ENCODE measurements around the gene DUOXA2. TPM values are rescaled to one million over a fixed set of nuclear protein-coding genes. Genes with fewer than 3 reads are reported as not detected.
"Not testable (repeated sequence)": the region's sequence is repeated elsewhere in the genome, so short reads cannot be mapped to it uniquely, and the experiment has no call there.

The DUOXA2 gene
- total RNA-seq, 1 experiment from 2014 or later = not detected

DNA sequence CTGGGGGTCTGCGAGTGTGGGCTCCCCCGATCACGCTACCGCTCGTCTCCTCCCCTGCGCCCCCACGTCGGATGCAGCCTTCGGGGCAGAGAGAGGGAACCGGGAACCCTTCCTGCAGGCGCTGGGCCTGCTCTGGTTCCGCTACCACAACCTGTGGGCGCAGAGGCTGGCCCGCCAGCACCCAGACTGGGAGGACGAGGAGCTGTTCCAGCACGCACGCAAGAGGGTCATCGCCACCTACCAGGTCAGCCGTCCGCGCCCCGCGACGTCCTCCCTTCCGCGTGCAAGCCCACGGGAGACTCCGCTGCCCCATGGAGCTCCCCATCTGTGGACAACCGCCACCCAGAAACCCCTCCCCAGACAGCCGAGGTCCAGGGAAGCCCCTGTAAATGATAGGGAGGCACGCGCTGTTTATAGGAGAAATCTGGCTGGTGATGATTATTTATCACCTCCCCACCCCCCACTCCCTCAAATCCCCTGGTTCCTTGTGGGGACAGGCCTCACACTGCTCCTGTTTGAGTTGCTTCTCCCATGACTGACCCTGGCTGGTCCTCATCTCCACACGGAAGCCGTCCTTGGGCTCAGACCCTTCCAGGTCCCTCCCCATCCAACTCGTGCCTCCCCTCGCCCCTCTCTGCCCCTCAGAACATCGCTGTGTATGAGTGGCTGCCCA is 21.7 kb downstream of the DUOXA2 start:
- not testable (repeated sequence) for DNase-seq (ENCODE audit: low spot score)

DNA sequence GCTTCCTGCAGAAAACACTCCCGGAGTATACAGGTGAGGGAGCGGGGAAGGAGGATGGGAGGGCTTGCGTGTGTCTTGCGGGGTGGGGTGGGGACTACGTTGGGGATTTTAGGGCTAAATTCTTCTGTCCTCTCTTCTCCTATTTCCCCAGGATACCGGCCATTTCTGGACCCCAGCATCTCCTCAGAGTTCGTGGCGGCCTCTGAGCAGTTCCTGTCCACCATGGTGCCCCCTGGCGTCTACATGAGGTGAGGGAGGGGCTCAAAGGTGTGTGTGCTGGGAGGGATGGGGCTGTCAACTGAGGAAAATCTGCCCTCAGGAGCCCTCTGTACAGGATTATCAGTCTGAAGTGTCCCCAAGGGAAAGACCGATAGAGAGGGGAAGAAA is 22.2 kb downstream of the DUOXA2 start:
- no peak for DNase-seq (ENCODE audit: low spot score)

DNA sequence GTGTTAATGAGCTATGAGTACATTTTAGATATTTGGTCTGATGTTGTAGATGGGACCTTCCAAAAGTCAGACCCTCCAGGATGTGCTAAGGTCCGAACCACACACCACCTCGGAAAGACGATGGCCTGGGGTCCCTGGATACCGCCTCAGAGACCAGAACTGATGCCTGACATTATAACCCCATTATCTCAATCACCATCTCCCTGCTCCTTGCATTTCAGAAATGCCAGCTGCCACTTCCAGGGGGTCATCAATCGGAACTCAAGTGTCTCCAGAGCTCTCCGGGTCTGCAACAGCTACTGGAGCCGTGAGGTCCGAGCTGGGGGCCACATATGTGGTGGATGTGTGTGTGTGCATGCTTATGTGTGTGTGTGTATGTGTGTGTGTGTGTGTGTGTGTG is 23.6 kb downstream of the DUOXA2 start:
- DNase-seq (ENCODE audit: low spot score) = no peak

GRCh38 chr15:45138814-45139765 is 25.0 kb downstream of the DUOXA2 start:
- DNase-seq (ENCODE audit: low spot score) = no peak

- no peak for DNase-seq (ENCODE audit: low spot score)
These were observed 25.6 kb downstream of the DUOXA2 start for GRCh38 chr15:45139770-45140169.

GRCh38 chr15:45140557-45141250 is 26.6 kb downstream of the DUOXA2 start:
- DNase-seq (ENCODE audit: low spot score) = no peak

- DNase-seq (ENCODE audit: low spot score) = no peak
These were observed 27.3 kb downstream of the DUOXA2 start for GRCh38 chr15:45141386-45141785.

DNA sequence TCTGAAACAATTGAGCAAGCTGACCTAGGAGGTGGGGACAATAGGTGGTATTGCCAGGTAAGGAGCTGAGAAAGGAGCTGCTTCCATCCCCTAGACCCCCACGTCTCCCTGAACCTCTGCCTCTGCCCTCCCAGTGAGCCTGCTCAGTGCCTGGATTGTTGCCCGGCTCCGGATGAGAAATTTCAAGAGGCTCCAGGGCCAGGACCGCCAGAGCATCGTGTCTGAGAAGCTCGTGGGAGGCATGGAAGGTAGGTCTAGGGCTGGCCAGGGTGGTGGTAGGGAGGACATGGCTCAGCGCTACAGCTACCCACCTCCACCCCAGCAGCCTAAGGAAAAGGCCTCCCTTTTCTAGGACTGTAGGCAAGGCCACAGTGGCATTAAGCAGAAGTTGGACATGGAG is 28.9 kb downstream of the DUOXA2 start:
- DNase-seq (ENCODE audit: low spot score) = no peak

DNA sequence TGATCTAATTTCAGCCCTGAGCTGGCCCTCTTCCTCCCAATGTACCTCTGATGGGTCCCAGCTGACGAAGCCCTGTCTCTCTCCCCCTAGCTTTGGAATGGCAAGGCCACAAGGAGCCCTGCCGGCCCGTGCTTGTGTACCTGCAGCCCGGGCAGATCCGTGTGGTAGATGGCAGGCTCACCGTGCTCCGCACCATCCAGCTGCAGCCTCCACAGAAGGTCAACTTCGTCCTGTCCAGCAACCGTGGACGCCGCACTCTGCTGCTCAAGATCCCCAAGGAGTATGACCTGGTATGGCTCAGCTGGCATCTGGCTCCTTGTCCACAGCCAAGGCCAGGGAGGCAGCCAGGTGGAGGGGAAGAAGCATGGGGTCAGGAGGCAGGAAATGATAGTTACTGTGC is 29.8 kb downstream of the DUOXA2 start:
- DNase-seq (ENCODE audit: low spot score) = no peak

DNA sequence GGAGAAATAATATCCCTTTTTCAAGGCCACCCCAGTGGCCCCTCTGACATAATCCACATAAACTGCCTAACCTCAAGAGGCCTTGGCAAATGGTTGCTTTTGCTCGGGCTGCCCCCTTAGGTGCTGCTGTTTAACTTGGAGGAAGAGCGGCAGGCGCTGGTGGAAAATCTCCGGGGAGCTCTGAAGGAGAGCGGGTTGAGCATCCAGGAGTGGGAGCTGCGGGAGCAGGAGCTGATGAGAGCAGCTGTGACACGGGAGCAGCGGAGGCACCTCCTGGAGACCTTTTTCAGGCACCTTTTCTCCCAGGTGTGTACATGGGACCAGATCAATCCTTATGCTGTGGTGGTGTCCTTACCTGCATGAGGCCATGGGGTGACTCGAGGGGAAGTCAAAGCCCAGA is 30.6 kb downstream of the DUOXA2 start:
- DNase-seq (ENCODE audit: low spot score) = no peak

GRCh38 chr15:45146405-45146804 is 32.3 kb downstream of the DUOXA2 start:
- no peak for DNase-seq (ENCODE audit: low spot score)

- DNase-seq (ENCODE audit: low spot score) = no peak
These were observed 33.5 kb downstream of the DUOXA2 start for GRCh38 chr15:45147606-45148005.

- no peak for DNase-seq (ENCODE audit: low spot score)
These were observed 34.2 kb downstream of the DUOXA2 start for GRCh38 chr15:45148076-45149059.

DNA sequence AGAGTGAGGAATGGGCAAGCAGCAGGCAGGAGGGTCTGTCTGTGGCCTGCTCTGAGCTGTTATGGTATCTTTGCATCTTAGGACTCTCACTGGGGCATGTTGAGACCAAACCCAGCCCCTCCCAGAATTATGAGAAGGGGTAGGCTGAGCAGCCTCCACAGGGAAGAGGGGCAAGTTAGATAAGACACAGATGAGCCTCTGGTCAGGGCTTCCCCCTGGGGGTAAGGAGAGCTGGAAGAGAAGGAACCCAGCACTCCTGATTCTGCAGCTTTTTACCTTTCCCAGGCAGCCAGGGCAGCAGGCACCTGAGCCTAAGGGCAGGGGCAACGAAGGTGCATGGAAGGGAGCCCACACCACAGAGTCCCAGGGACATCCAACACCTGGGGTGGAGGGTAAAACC is 34.9 kb downstream of the DUOXA2 start:
- no peak for DNase-seq (ENCODE audit: low spot score)

DNA sequence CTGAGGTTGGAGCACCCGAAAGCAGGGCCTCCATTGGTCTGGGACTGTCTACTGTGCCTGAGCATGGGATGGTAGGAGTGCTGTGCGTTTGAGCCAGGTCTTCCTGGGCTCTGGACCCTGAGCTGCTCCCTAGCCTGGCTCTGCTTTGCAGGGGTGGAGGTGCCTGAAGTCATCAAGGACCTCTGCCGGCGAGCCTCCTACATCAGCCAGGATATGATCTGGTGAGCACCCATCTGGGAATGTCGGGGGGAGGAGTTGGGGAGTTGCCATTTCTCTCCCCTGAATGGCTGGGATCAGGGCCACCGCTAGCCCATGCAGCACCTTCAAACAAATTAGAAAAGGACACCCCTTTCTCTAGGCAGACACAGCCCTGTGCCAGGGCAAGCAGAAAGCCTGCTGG is 36.4 kb downstream of the DUOXA2 start:
- DNase-seq (ENCODE audit: low spot score) = no peak

GRCh38 chr15:45150997-45151396 is 36.9 kb downstream of the DUOXA2 start:
- DNase-seq (ENCODE audit: low spot score) = no peak

GRCh38 chr15:45151998-45152828 is 38.1 kb downstream of the DUOXA2 start:
- no peak for DNase-seq (ENCODE audit: low spot score)

- DNase-seq (ENCODE audit: low spot score) = no peak
These were observed 41.6 kb downstream of the DUOXA2 start for GRCh38 chr15:45155739-45156138.

DNA sequence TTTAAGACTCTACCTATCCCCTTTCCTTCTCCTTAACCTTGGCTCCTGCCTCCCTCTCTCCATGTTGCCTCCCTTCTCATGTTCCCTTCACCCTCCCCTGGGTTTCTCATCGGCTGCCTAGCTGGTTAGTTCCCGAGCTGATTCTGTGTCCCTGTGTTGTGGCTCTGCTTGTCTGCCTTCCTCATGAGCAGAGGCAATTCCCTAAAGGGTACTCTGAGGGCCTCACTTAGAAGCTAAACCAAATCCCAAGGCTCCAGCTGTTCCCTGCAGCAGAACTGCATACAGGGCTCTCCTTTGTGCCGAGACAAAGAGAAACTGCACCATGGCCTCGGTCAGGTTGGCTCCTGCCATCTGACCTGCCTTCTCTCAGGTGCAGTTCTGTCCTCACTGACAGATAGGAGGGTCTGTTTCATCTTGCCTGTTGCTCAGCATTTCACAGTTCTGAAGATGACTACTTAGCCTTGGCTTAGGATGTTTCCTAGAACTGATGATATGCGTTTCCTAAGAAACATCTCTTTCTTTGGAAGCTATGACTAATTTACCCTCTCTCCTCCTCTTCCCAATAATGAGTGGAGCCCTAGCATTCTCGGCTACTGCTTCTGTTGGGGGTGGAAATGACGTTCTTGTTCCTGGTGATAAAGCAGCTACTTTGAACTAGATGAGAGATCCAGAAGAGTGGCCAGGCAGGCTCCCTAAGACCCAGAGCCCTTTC is 42.8 kb downstream of the DUOXA2 start:
- no peak for DNase-seq (ENCODE audit: low spot score)

GRCh38 chr15:45157974-45158373 is 43.8 kb downstream of the DUOXA2 start:
- peak; percentile 83 for DNase-seq (ENCODE audit: low spot score)
